Ectodermal cell (in vitro differentiated cells): ENCODE data around the gene CDKN2C.

ENCODE experiments used
- H3K27ac ChIP-seq: 2 replicates; pipeline ENCODE4 v1.7.0; 2013; ENCODE audit warnings: mild to moderate bottlenecking, low read depth, low read length; ENCODE audit not compliant: insufficient read depth, poor library complexity, severe bottlenecking
- H3K27me3 ChIP-seq: 2 replicates; pipeline ENCODE4 v1.7.0; 2013; ENCODE audit warnings: mild to moderate bottlenecking, low read length; ENCODE audit not compliant: insufficient read depth, control insufficient read depth, poor library complexity, severe bottlenecking
- H3K36me3 ChIP-seq: one replicate; pipeline ENCODE4 v1.7.0; 2013; ENCODE audit warnings: low read length; ENCODE audit not compliant: control insufficient read depth, insufficient read depth
- H3K4me1 ChIP-seq: one replicate; pipeline ENCODE4 v1.7.0; 2013; ENCODE audit warnings: low read length; ENCODE audit not compliant: control insufficient read depth, insufficient read depth
- H3K4me3 ChIP-seq: 2 replicates; pipeline ENCODE4 v1.7.0; 2013; ENCODE audit warnings: low read depth, low read length, control low read depth; ENCODE audit not compliant: insufficient read depth
- H3K9me3 ChIP-seq: 2 replicates; pipeline ENCODE4 v1.7.0; 2013; ENCODE audit warnings: mild to moderate bottlenecking, low read length, moderate library complexity; ENCODE audit not compliant: control insufficient read depth
- WGBS, 2 experiments: methylation state at CpG; one replicate each; pipeline ENCODE4 v1.1.7; 2013; ENCODE audit warnings: missing lambda C conversion rate in 2 of 2; 5-methylcytosine and 5-hydroxymethylcytosine counted together

The CDKN2C gene

GRCh38 chr1:50964863-50965262 lies 5.2 kb upstream of the CDKN2C start:
- Histone ChIP-seq H3K9me3 (no peaks in the 10 kb centered on the region), H3K4me1 (no peaks in the 10 kb centered on the region), H3K4me3 (no peak overlapping the region), H3K27me3 (peaks cover 59% of the 10 kb centered on the region), H3K36me3 (no peaks in the 10 kb centered on the region), H3K27ac (no peak overlapping the region)
- 85% methylated on average over 9 of the region's 11 CpGs for WGBS, 2 experiments

GRCh38 chr1:50966991-50967390 lies 3.1 kb upstream of the CDKN2C start:
- Histone ChIP-seq H3K27me3 (peaks cover 80% of the 10 kb centered on the region), H3K27ac (no peak overlapping the region), H3K36me3 (no peaks in the 10 kb centered on the region), H3K4me1 (no peaks in the 10 kb centered on the region), H3K9me3 (no peaks in the 10 kb centered on the region), H3K4me3 (no peak overlapping the region)
- WGBS, 2 experiments = 81 to 91% methylated on average over 2 of the region's 3 CpGs

GRCh38 chr1:50967416-50968157 lies 2.5 kb upstream of the CDKN2C start:
- 17 to 22% methylated on average over 15 of the region's 17 CpGs for WGBS, 2 experiments
- H3K36me3 ChIP-seq = no peaks in the 10 kb centered on the region
- H3K27ac ChIP-seq = no peak overlapping the region
- peaks cover 86% of the 10 kb centered on the region for H3K27me3 ChIP-seq
- H3K4me1 ChIP-seq = no peaks in the 10 kb centered on the region
- no peaks in the 10 kb centered on the region for H3K9me3 ChIP-seq
- H3K4me3 ChIP-seq = no peak overlapping the region

- WGBS, 2 experiments = 0 to 1% methylated on average over 70 of the region's 70 CpGs
Observed at GRCh38 chr1:50968158-50968820, 1.8 kb upstream of the CDKN2C start.

GRCh38 chr1:50968821-50969610 lies 1.0 kb upstream of the CDKN2C start:
- no peaks in the 10 kb centered on the region for H3K9me3 ChIP-seq
- 0% methylated on average over 65 of the region's 65 CpGs for WGBS, 2 experiments
- H3K36me3 ChIP-seq = no peaks in the 10 kb centered on the region
- H3K27me3 ChIP-seq = peaks cover 97% of the 10 kb centered on the region
- H3K27ac ChIP-seq = no peak overlapping the region
- H3K4me1 ChIP-seq = no peaks in the 10 kb centered on the region
- H3K4me3 ChIP-seq = peak overlapping the region; percentile 55

More at GRCh38 chr1:50968158-50968820, 1.8 kb upstream of the CDKN2C start:
- Histone ChIP-seq H3K9me3 (no peaks in the 10 kb centered on the region), H3K27me3 (peaks cover 93% of the 10 kb centered on the region), H3K4me1 (no peaks in the 10 kb centered on the region), H3K36me3 (no peaks in the 10 kb centered on the region), H3K4me3 (peak overlapping the region; percentile 55), H3K27ac (peak overlapping the region; percentile 60)

GRCh38 chr1:50970509-50970887 lies 453 bp downstream of the CDKN2C start:
- Histone ChIP-seq H3K9me3 (no peaks in the 10 kb centered on the region), H3K27ac (no peak overlapping the region), H3K4me3 (no peak overlapping the region), H3K4me1 (no peaks in the 10 kb centered on the region), H3K36me3 (no peaks in the 10 kb centered on the region), H3K27me3 (peaks cover 97% of the 10 kb centered on the region)
- WGBS, 2 experiments = 6 to 17% methylated on average over 2 to 5 of the region's 6 CpGs

- no peaks in the 10 kb centered on the region for H3K4me1 ChIP-seq
- H3K27ac ChIP-seq = no peak overlapping the region
- H3K4me3 ChIP-seq = no peak overlapping the region
- H3K9me3 ChIP-seq = no peaks in the 10 kb centered on the region
- WGBS, 2 experiments = 9 to 22% methylated on average over 6 of the region's 7 CpGs
- peaks cover 97% of the 10 kb centered on the region for H3K27me3 ChIP-seq
- no peaks in the 10 kb centered on the region for H3K36me3 ChIP-seq
Observed at GRCh38 chr1:50970931-50971582, 1.0 kb downstream of the CDKN2C start.

GRCh38 chr1:50971748-50972305 lies 1.8 kb downstream of the CDKN2C start:
- Histone ChIP-seq H3K9me3 (no peaks in the 10 kb centered on the region), H3K27ac (no peak overlapping the region), H3K27me3 (peaks cover 97% of the 10 kb centered on the region), H3K4me3 (no peak overlapping the region), H3K36me3 (no peaks in the 10 kb centered on the region), H3K4me1 (peaks cover under 1% of the 10 kb centered on the region)
- WGBS, 2 experiments = 22 to 46% methylated on average over 1 to 3 of the region's 6 CpGs

- Histone ChIP-seq H3K27ac (no peak overlapping the region), H3K4me1 (peaks cover 6% of the 10 kb centered on the region), H3K27me3 (peaks cover 97% of the 10 kb centered on the region), H3K9me3 (no peaks in the 10 kb centered on the region), H3K36me3 (no peaks in the 10 kb centered on the region), H3K4me3 (no peak overlapping the region)
- 0% methylated on average over 1 of the region's 1 CpG for WGBS, 2 experiments
Observed at GRCh38 chr1:50972766-50973165, 2.7 kb downstream of the CDKN2C start.
